Upper lobe of left lung (tissue), 4 donors: ENCODE results near the gene ATP5PO.

ENCODE experiments used
- POLR2A ChIP-seq, 4 donors: fragments of 450-650 bp; IDR thresholded peaks; one replicate each; pipeline ENCODE4 v1.5.1; 2016 to 2017; ENCODE audit warnings: antibody characterized with exemption in 4 of 4, mild to moderate bottlenecking in 2 of 4
- TF ChIP-seq, protein P1 (sequence below), 6 experiments: fragments of 450-650 bp in 4 of 6; fragments of 200-600 bp in 2 of 6; sonication (generic) in 2 of 6; IDR thresholded peaks; one replicate each; pipeline ENCODE4 v1.5.1; 2016 to 2019; ENCODE audit warnings: antibody characterized with exemption in 6 of 6

DNA sequence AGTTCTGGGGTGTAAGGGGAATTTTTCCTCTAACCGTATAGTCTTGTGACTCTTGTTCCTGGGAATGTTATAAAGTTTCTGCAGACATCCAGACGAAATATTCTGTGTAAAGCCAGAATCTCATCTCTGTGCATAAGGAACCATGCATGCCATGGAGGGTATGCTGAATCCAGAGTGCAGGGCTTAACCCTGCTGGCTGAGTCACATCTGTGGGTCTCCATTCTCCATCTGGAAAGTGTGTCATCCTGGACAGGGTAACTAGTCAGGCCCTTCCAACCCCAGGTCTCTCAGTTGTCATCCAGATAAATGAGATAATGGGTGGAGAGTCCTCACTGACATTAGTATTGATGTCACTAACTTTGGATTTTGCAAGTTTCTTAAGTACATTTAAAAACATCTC, 48.8 kb downstream of the ATP5PO start:
- TF ChIP-seq, protein P1, sequence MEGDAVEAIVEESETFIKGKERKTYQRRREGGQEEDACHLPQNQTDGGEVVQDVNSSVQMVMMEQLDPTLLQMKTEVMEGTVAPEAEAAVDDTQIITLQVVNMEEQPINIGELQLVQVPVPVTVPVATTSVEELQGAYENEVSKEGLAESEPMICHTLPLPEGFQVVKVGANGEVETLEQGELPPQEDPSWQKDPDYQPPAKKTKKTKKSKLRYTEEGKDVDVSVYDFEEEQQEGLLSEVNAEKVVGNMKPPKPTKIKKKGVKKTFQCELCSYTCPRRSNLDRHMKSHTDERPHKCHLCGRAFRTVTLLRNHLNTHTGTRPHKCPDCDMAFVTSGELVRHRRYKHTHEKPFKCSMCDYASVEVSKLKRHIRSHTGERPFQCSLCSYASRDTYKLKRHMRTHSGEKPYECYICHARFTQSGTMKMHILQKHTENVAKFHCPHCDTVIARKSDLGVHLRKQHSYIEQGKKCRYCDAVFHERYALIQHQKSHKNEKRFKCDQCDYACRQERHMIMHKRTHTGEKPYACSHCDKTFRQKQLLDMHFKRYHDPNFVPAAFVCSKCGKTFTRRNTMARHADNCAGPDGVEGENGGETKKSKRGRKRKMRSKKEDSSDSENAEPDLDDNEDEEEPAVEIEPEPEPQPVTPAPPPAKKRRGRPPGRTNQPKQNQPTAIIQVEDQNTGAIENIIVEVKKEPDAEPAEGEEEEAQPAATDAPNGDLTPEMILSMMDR (IDR thresholded peaks at IDR 0.05): no peak
- no peak for TF ChIP-seq POLR2A (IDR thresholded peaks at IDR 0.05)
